ENCODE data around the gene TBL2.
"Not testable (repeated sequence)": the region's sequence is repeated elsewhere in the genome, so short reads cannot be mapped to it uniquely, and the experiment has no call there.

Gene TBL2

GRCh38 chr7:73567846-73568685 lies 10.3 kb downstream of the TBL2 start:
- no peak for DNase-seq

- DNase-seq = no peak
Observed at GRCh38 chr7:73567140-73567539, 11.2 kb downstream of the TBL2 start.

GRCh38 chr7:73566431-73566830 lies 11.9 kb downstream of the TBL2 start:
- not testable (repeated sequence) for DNase-seq

- DNase-seq = no peak
Observed at GRCh38 chr7:73565675-73566340, 12.6 kb downstream of the TBL2 start.

GRCh38 chr7:73560109-73560835 lies 18.1 kb downstream of the TBL2 start:
- no peak for DNase-seq

GRCh38 chr7:73557397-73558257 lies 20.8 kb downstream of the TBL2 start, which contains the start of gene BCL7B:
BCL7B (minus strand) TSS chr7:73557690; CDS start chr7:73557578, 112 bp downstream.
- peak; percentile 85 for DNase-seq

- peak; percentile 98 for DNase-seq
Observed at GRCh38 chr7:73557108-73557396, 21.3 kb downstream of the TBL2 start.

GRCh38 chr7:73556208-73557107 lies 21.9 kb downstream of the TBL2 start:
- no peak for DNase-seq

- DNase-seq = no peak
Observed at GRCh38 chr7:73555411-73555982, 22.9 kb downstream of the TBL2 start.

GRCh38 chr7:73550093-73550492 lies 28.3 kb downstream of the TBL2 start:
- not testable (repeated sequence) for DNase-seq

- no peak for DNase-seq
Observed at GRCh38 chr7:73549176-73549575, 29.2 kb downstream of the TBL2 start.

GRCh38 chr7:73547841-73548240 lies 30.5 kb downstream of the TBL2 start:
- DNase-seq = no peak

- DNase-seq = no peak
Observed at GRCh38 chr7:73544678-73545077, 33.7 kb downstream of the TBL2 start.

- DNase-seq = no peak
Observed at GRCh38 chr7:73541722-73542121, 36.7 kb downstream of the TBL2 start.

GRCh38 chr7:73539709-73540108 lies 38.7 kb downstream of the TBL2 start:
- DNase-seq = no peak

- DNase-seq = not testable (repeated sequence)
Observed at GRCh38 chr7:73538510-73538909, 39.9 kb downstream of the TBL2 start.

- no peak for DNase-seq
Observed at GRCh38 chr7:73537051-73537450, 41.3 kb downstream of the TBL2 start.

GRCh38 chr7:73536479-73536878 lies 41.9 kb downstream of the TBL2 start:
- DNase-seq = no peak

GRCh38 chr7:73535918-73536317 lies 42.5 kb downstream of the TBL2 start:
- DNase-seq = not testable (repeated sequence)

- no peak for DNase-seq
Observed at GRCh38 chr7:73533742-73534141, 44.6 kb downstream of the TBL2 start.

GRCh38 chr7:73532224-73532623 lies 46.2 kb downstream of the TBL2 start:
- no peak for DNase-seq
